Adrenal gland (tissue), 5 donors: ENCODE measurements around the gene APOC1.

Experiments used
- POLR2A ChIP-seq, 2 donors: fragments of 450-650 bp; IDR thresholded peaks; one replicate each; pipeline ENCODE4 v1.6.1; 2017; ENCODE audit warnings: antibody characterized with exemption in 2 of 2, mild to moderate bottlenecking in 2 of 2, moderate library complexity in 1 of 2
- TF ChIP-seq, protein P1 (sequence below), 6 experiments: fragments of 450-650 bp in 4 of 6; fragments of 200-600 bp in 2 of 6; sonication (generic) in 1 of 6; IDR thresholded peaks; 1 replicate in 5 of 6; 2 replicates in 1 of 6; pipeline versions ENCODE4 v1.5.1 to v1.8.0; 2016 to 2021; ENCODE audit warnings: antibody characterized with exemption in 6 of 6, mild to moderate bottlenecking in 2 of 6, moderate library complexity in 1 of 6
- donor health status: DM: no; HTN: no; CAD: no.

DNA sequence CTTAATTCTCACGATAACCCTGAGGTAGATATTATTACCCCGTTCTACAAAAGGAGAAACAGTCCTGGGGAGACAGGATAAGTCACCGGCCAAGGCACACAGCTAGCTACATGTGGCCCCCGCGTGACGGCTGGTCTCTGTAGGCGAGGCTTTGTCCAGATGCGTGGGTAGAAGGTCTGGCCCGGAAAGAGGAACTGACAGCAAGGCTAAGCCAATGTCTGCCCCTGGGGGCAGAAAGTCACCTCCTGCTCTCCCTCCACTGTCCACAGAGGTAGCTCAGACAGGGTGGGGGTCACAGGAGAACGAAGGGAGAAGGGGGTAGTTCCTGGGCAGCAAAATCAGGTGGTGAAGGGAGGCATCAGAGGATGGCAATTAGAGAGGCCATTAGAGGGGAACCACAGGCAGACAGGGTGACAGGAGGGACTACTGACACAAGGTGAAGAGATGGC, 29.4 kb downstream of the APOC1 start:
- TF ChIP-seq, protein P1, sequence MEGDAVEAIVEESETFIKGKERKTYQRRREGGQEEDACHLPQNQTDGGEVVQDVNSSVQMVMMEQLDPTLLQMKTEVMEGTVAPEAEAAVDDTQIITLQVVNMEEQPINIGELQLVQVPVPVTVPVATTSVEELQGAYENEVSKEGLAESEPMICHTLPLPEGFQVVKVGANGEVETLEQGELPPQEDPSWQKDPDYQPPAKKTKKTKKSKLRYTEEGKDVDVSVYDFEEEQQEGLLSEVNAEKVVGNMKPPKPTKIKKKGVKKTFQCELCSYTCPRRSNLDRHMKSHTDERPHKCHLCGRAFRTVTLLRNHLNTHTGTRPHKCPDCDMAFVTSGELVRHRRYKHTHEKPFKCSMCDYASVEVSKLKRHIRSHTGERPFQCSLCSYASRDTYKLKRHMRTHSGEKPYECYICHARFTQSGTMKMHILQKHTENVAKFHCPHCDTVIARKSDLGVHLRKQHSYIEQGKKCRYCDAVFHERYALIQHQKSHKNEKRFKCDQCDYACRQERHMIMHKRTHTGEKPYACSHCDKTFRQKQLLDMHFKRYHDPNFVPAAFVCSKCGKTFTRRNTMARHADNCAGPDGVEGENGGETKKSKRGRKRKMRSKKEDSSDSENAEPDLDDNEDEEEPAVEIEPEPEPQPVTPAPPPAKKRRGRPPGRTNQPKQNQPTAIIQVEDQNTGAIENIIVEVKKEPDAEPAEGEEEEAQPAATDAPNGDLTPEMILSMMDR (IDR thresholded peaks at IDR 0.05) = peak in 2 of 6 experiments; percentile 13 to 20
- no peak for TF ChIP-seq POLR2A (IDR thresholded peaks at IDR 0.05)
